Stimulated activated CD4-positive, alpha-beta T cell treated with anti-CD3 and anti-CD28 coated beads, Interleukin-4, amount 100 ng/mL, for 4 hours (primary cell): ENCODE results near the gene COA8.
"Not testable (repeated sequence)": the region's sequence is repeated elsewhere in the genome, so short reads cannot be mapped to it uniquely, and the experiment has no call there.

Experiments used
- DNase-seq, 2 experiments: peaks; one replicate each; pipeline ENCODE4 v3.0.0-alpha.2; 2020

Gene COA8

GRCh38 chr14:103562429-103563225 is at the start of gene COA8, which contains the start of gene BAG5:
TSS of gene COA8 (plus strand) at chr14:103562960. CDS start at chr14:103563002, 42 bp downstream.
TSS of gene BAG5 (minus strand) at chr14:103562657. CDS start at chr14:103561164, 1,493 bp downstream.
- peak; percentile 84 for DNase-seq

- no peak for DNase-seq
These were observed 48.0 kb upstream of the COA8 start for GRCh38 chr14:103514596-103515421.

GRCh38 chr14:103516426-103517173 is 46.2 kb upstream of the COA8 start:
- no peak for DNase-seq

- DNase-seq, result no peak
These were observed 45.6 kb upstream of the COA8 start for GRCh38 chr14:103517174-103517566.

- no peak for DNase-seq
These were observed 44.9 kb upstream of the COA8 start for GRCh38 chr14:103517721-103518421.

GRCh38 chr14:103518422-103519042 is 44.2 kb upstream of the COA8 start:
- peak in 1 of 2 experiments; percentile 62 for DNase-seq

- no peak for DNase-seq
These were observed 43.5 kb upstream of the COA8 start for GRCh38 chr14:103519043-103519836.

- DNase-seq, result no peak
These were observed 42.9 kb upstream of the COA8 start for GRCh38 chr14:103519837-103520212.

GRCh38 chr14:103520269-103520656 is 42.5 kb upstream of the COA8 start:
- DNase-seq, result no peak

- DNase-seq, result peak; percentile 59 to 71
These were observed 41.9 kb upstream of the COA8 start for GRCh38 chr14:103520657-103521437.

GRCh38 chr14:103521438-103521950 is 41.3 kb upstream of the COA8 start:
- DNase-seq, result no peak

GRCh38 chr14:103521951-103522563 is 40.7 kb upstream of the COA8 start:
- DNase-seq, result no peak

- no peak for DNase-seq
These were observed 39.8 kb upstream of the COA8 start, which contains the start of gene CKB for GRCh38 chr14:103522649-103523574. TSS of gene CKB (minus strand) at chr14:103522830. CDS start at chr14:103522493, 337 bp downstream.

- no peak for DNase-seq
These were observed 39.2 kb upstream of the COA8 start for GRCh38 chr14:103523575-103523954.

GRCh38 chr14:103524002-103524935 is 38.5 kb upstream of the COA8 start:
- no peak for DNase-seq

GRCh38 chr14:103525430-103526246 is 37.1 kb upstream of the COA8 start:
- DNase-seq, result not testable (repeated sequence)
